ENCODE measurements around the gene PAMR1. TPM values are rescaled to one million over a fixed set of nuclear protein-coding genes. Genes with fewer than 3 reads are reported as not detected.

PAMR1 gene
- total RNA-seq, 2 experiments from 2014 or later = not detected

DNA sequence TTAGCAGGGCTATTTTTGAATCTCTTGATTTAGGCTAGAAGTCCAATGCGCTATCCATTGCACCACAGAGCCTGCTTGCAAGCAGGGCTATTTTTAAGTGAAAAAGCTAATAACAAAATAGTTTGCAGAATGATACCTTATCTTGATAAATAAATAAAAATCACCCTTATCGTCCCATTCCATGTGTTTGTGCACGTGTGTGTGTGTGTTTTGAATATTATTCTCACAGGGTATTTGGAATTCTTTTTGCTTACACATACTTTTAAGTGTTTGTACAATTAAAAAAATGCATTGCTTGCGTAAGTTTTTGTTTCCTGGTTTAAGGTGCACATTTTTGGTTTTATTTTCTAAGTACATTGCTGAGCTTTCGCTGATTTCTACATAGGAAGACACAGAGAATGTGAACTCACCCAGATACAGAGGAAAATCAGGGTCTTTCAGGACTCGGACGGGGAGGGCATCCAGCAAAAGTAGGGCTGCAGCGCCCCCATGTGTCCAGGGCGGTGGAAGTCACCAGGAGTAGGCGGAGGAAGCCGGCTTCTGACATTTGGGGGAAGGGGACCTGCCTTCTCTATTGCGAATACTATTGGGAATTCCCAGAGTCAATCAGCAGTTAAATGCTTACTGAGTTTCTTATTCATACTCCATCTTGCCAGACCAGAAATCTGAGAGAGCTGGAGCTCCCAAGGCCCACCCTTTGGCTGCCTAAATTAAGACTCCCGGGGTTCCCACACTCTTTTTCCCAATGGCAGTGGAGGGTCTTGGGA lies 133.3 kb downstream of the PAMR1 start:
- Mint-ChIP-seq H3K27ac (no peak overlapping the region), H3K9me3 (no peaks in the 10 kb centered on the region), H3K27me3 (peaks cover 6% of the 10 kb centered on the region), H3K36me3 (ENCODE audit: low read depth) (no peaks in the 10 kb centered on the region), H3K4me3 (no peak overlapping the region), H3K4me1 (peaks cover 18% of the 10 kb centered on the region)
- peak; percentile 84 for DNase-seq
- ChIA-PET POLR2A (no interaction called here), CTCF (interaction anchor here (0.6 to 5.5 kb wide), 6 partner anchors 153 to 797 kb away, joined by 3 to 36 read pairs (median 4); no protein-coding TSS in a partner anchor)

- peaks cover 18% of the 10 kb centered on the region for H3K4me1 Mint-ChIP-seq
- ChIA-PET CTCF (interaction anchor here (0.5 to 5.5 kb wide), 5 partner anchors 152 to 1074 kb away, joined by 3 to 36 read pairs (median 6); no protein-coding TSS in a partner anchor), POLR2A (no interaction called here)
- no peak overlapping the region for H3K27ac Mint-ChIP-seq
- peak; percentile 10 for DNase-seq
- peaks cover 6% of the 10 kb centered on the region for H3K27me3 Mint-ChIP-seq
- H3K36me3 Mint-ChIP-seq (ENCODE audit: low read depth) = no peaks in the 10 kb centered on the region
- no peak overlapping the region for H3K4me3 Mint-ChIP-seq
- no peaks in the 10 kb centered on the region for H3K9me3 Mint-ChIP-seq
These were observed 134.4 kb downstream of the PAMR1 start for GRCh38 chr11:35390737-35391682.

- POLR2A ChIA-PET = no interaction called here
- CTCF ChIA-PET = interaction anchor here (0.5 to 5.5 kb wide), 3 partner anchors 89 to 1075 kb away, joined by 3 to 36 read pairs (median 6); no protein-coding TSS in a partner anchor
- H3K9me3 Mint-ChIP-seq = no peaks in the 10 kb centered on the region
- H3K27me3 Mint-ChIP-seq = peaks cover 6% of the 10 kb centered on the region
- H3K36me3 Mint-ChIP-seq (ENCODE audit: low read depth) = no peaks in the 10 kb centered on the region
- H3K27ac Mint-ChIP-seq = no peak overlapping the region
- peaks cover 18% of the 10 kb centered on the region for H3K4me1 Mint-ChIP-seq
- no peak overlapping the region for H3K4me3 Mint-ChIP-seq
- no peak for DNase-seq
These were observed 135.4 kb downstream of the PAMR1 start for GRCh38 chr11:35389897-35390465.

DNA sequence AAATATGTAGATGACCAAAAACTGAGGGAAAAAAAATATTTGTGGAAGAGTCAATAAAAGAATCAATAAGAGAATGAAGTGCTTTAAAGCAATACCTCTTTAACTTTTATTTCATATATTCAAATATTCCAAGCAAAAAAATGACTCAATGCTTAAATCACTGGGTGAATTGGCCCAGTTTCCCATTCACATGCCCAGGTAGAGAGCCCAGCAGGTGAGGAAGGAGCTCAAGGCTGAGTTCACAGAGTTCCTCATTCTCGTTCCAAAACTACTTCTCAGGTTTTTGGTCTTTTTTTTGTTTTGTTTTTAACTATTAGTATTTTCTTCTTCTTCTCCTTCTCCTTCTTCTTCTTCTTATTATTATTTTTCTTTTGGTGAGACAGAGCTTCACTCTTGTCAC lies 136.3 kb downstream of the PAMR1 start:
- H3K4me1 Mint-ChIP-seq = peaks cover 18% of the 10 kb centered on the region
- ChIA-PET POLR2A (no interaction called here), CTCF (interaction anchor here (0.7 to 0.8 kb wide), 2 partner anchors 88 to 464 kb away, joined by 3 read pairs; no protein-coding TSS in a partner anchor)

GRCh38 chr11:35388061-35388460 lies 137.4 kb downstream of the PAMR1 start:
- no peak for DNase-seq
- H3K9me3 Mint-ChIP-seq = peaks cover 4% of the 10 kb centered on the region
- no peaks in the 10 kb centered on the region for H3K27me3 Mint-ChIP-seq
- no peak overlapping the region for H3K27ac Mint-ChIP-seq
- no peak overlapping the region for H3K4me3 Mint-ChIP-seq
- CTCF ChIA-PET = interaction anchor here (0.8 to 2.0 kb wide), 10 partner anchors 10 to 801 kb away, joined by 3 to 7 read pairs (median 3); no protein-coding TSS in a partner anchor
- POLR2A ChIA-PET = no interaction called here
- H3K36me3 Mint-ChIP-seq (ENCODE audit: low read depth) = no peaks in the 10 kb centered on the region
- H3K4me1 Mint-ChIP-seq = peaks cover 18% of the 10 kb centered on the region

More for the DNA sequence above, 136.3 kb downstream of the PAMR1 start:
- no peaks in the 10 kb centered on the region for H3K9me3 Mint-ChIP-seq
- peaks cover 4% of the 10 kb centered on the region for H3K27me3 Mint-ChIP-seq
- no peak overlapping the region for H3K4me3 Mint-ChIP-seq
- no peaks in the 10 kb centered on the region for H3K36me3 Mint-ChIP-seq (ENCODE audit: low read depth)
- H3K27ac Mint-ChIP-seq = no peak overlapping the region
- no peak for DNase-seq

GRCh38 chr11:35387111-35387982 lies 138.1 kb downstream of the PAMR1 start:
- ChIA-PET POLR2A (no interaction called here), CTCF (interaction anchor here (0.5 to 2.0 kb wide), 12 partner anchors 9 to 1122 kb away, joined by 3 to 7 read pairs (median 3); no protein-coding TSS in a partner anchor)
- H3K4me1 Mint-ChIP-seq = peaks cover 18% of the 10 kb centered on the region
- H3K27me3 Mint-ChIP-seq = no peaks in the 10 kb centered on the region
- H3K9me3 Mint-ChIP-seq = peaks cover 4% of the 10 kb centered on the region
- DNase-seq = no peak
- no peak overlapping the region for H3K4me3 Mint-ChIP-seq
- no peak overlapping the region for H3K27ac Mint-ChIP-seq
- H3K36me3 Mint-ChIP-seq (ENCODE audit: low read depth) = no peaks in the 10 kb centered on the region

DNA sequence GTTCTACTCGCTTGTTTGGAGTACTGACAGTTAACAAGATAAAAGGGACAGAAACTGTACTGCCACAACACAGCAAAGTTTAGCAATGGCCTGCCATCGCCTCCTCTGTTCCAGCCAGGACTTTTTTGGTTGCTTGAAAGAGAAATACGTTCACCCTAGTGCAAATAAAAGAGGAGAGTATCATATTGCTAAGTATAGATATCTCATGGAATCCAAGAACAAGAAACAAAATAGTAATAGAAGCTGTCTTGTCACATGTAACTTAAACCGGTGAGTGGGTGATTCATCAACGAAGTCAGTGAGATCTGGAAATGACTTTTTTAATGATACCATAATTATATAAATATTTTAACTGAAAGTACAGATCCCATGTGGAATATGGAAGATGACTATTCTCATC lies 141.5 kb downstream of the PAMR1 start:
- no peak for DNase-seq
- no peak overlapping the region for H3K27ac Mint-ChIP-seq
- no peaks in the 10 kb centered on the region for H3K27me3 Mint-ChIP-seq
- no peaks in the 10 kb centered on the region for H3K36me3 Mint-ChIP-seq (ENCODE audit: low read depth)
- H3K4me1 Mint-ChIP-seq = no peaks in the 10 kb centered on the region
- H3K9me3 Mint-ChIP-seq = peaks cover 4% of the 10 kb centered on the region
- CTCF ChIA-PET = no interaction called here
- POLR2A ChIA-PET = no interaction called here
- no peak overlapping the region for H3K4me3 Mint-ChIP-seq

Other genes starting within 250 kb of the PAMR1 start
- gene SLC1A2, start 106.1 kb downstream of the PAMR1 start, total RNA-seq = not detected
- under 1 TPM; 0.17 to 0.21 TPM for gene FJX1, start 92.8 kb upstream of the PAMR1 start, total RNA-seq
- 10 to 100 TPM; 34.9 to 42.6 TPM for gene TRIM44, start 137.2 kb upstream of the PAMR1 start, total RNA-seq